Measurements from ENCODE around the gene SLC12A7. TPM values are rescaled to one million over a fixed set of nuclear protein-coding genes. Genes with fewer than 3 reads are reported as not detected.

The SLC12A7 gene
- total and polyA plus RNA-seq, 9 of the 15 experiments (the other 6 are each of a cell fraction or from before 2014, with no cell fraction given) = 0.01 to 3.1 (median 0.56) TPM

GRCh38 chr5:1135696-1136525 lies 24.0 kb upstream of the SLC12A7 start:
- H3K4me3 ChIP-seq = no peak overlapping the region
- no peaks in the 10 kb centered on the region for H3K36me3 ChIP-seq (ENCODE audit: control insufficient read depth, insufficient read depth, low read length)
- POLR2A ChIA-PET = interaction anchor here (0.7 to 1.0 kb wide), 2 partner anchors 9 to 12 kb away, joined by 3 to 4 read pairs; no protein-coding TSS in a partner anchor
- H3K4me2 ChIP-seq (ENCODE audit: insufficient read depth, low read length) = no peak overlapping the region
- no peak for DNase-seq (ENCODE audit: extremely low read depth in 1 of 4, low spot score in 3 of 4)
- intact Hi-C loops (cut with micrococcal nuclease) = no loop called here
- no peak overlapping the region for H2AFZ ChIP-seq (ENCODE audit: low read depth, low read length)
- 0 out of 4 replicates have a peak overlapping the region, but pooled peaks of 1 of the 2 experiments have one; percentile 13 for H3K9ac ChIP-seq (ENCODE audit: insufficient read depth in 1 of 2, low read depth in 2 of 2, low read length in 2 of 2)
- no TSS peak for BruUV-seq (replicated peaks)
- no peaks in the 10 kb centered on the region for H3K9me1 ChIP-seq (ENCODE audit: control insufficient read depth, insufficient read depth, low read length)
- peaks cover 4 to 47% of the 10 kb centered on the region in 2 experiments; a peak in 4 of 5 replicates for H3K4me1 ChIP-seq (replicated peaks in 1 of 2; ENCODE audit: control insufficient read depth in 2 of 2, insufficient read depth in 2 of 2, low read length in 2 of 2)
- H3K27ac ChIP-seq (ENCODE audit: extremely low read depth, low read depth, low read length) = no peak overlapping the region
- no peaks in the 10 kb centered on the region for H3K9me3 ChIP-seq (replicated peaks; ENCODE audit: control insufficient read depth, insufficient read depth, low read depth, low read length)
- H3K27me3 ChIP-seq (ENCODE audit: control insufficient read depth in 2 of 2, insufficient read depth in 2 of 2, low read length in 2 of 2) = peaks cover 22 to 77% of the 10 kb centered on the region in 2 experiments
- no peak for FAIRE-seq
- in situ Hi-C loops (cut with MboI) = no loop called here
- CTCF ChIA-PET (ENCODE audit: low intra/inter-chr PET ratio) = no interaction called here
- peaks cover under 1% of the 10 kb centered on the region; the same call in 1 of the 2 replicates for H4K20me1 ChIP-seq (replicated peaks; ENCODE audit: control insufficient read depth, insufficient read depth, low read length)
- no peak for ATAC-seq
- H3K79me2 ChIP-seq (ENCODE audit: control insufficient read depth, insufficient read depth, low read length) = no peaks in the 10 kb centered on the region
- WGBS (ENCODE audit: insufficient coverage, low coverage, missing lambda C conversion rate) = 30% methylated on average over 25 of the region's 27 CpGs
- TF ChIP-seq ZFPM2 (CRISPR knock-in tag; IDR thresholded peaks at IDR 0.05) (no peak), ARID3B (CRISPR knock-in tag; IDR thresholded peaks at IDR 0.05; ENCODE audit: borderline replicate concordance) (no peak), NONO (IDR thresholded peaks at IDR 0.05; ENCODE audit: low read depth in 2 of 2, low read length in 1 of 2) (no peak), ARID4B (CRISPR knock-in tag; IDR thresholded peaks at IDR 0.05) (no peak), MEF2D (tag; conservative IDR thresholded peaks at IDR 0.05; ENCODE audit: low read depth) (no peak), HDAC6 (IDR thresholded peaks at IDR 0.05; ENCODE audit: low read depth, low read length) (no peak), ZNF253 (CRISPR knock-in tag; conservative IDR thresholded peaks at IDR 0.05) (no peak), ZNF830 (CRISPR knock-in tag; IDR thresholded peaks at IDR 0.05) (no peak)
- TF ChIP-seq, protein P1, sequence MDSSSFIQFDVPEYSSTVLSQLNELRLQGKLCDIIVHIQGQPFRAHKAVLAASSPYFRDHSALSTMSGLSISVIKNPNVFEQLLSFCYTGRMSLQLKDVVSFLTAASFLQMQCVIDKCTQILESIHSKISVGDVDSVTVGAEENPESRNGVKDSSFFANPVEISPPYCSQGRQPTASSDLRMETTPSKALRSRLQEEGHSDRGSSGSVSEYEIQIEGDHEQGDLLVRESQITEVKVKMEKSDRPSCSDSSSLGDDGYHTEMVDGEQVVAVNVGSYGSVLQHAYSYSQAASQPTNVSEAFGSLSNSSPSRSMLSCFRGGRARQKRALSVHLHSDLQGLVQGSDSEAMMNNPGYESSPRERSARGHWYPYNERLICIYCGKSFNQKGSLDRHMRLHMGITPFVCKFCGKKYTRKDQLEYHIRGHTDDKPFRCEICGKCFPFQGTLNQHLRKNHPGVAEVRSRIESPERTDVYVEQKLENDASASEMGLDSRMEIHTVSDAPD (CRISPR knock-in tag; IDR thresholded peaks at IDR 0.05) = no peak
- TF ChIP-seq, protein P2, sequence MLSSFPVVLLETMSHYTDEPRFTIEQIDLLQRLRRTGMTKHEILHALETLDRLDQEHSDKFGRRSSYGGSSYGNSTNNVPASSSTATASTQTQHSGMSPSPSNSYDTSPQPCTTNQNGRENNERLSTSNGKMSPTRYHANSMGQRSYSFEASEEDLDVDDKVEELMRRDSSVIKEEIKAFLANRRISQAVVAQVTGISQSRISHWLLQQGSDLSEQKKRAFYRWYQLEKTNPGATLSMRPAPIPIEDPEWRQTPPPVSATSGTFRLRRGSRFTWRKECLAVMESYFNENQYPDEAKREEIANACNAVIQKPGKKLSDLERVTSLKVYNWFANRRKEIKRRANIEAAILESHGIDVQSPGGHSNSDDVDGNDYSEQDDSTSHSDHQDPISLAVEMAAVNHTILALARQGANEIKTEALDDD (IDR thresholded peaks at IDR 0.05) = no peak

Data from K562 (cell line).